Fibroblast of lung (primary cell): Measurements from ENCODE around the gene ACSM5. TPM values are rescaled to one million over a fixed set of nuclear protein-coding genes. Genes with fewer than 3 reads are reported as not detected.
"Not testable (repeated sequence)": the region's sequence is repeated elsewhere in the genome, so short reads cannot be mapped to it uniquely, and the experiment has no call there.

Experiments used
- DNase-seq, 2 donors: peaks; one replicate each; pipeline versions ENCODE4 v3.0.0 to v3.0.0-alpha.2; 2010; ENCODE audit warnings: low read depth in 2 of 2
- H2AFZ ChIP-seq: 2 replicates; pipeline ENCODE4 v1.5.1; 2012; ENCODE audit warnings: low read length, control low read depth, inconsistent platforms
- H3K27ac ChIP-seq: 2 replicates; pipeline ENCODE4 v1.5.1; 2011; ENCODE audit warnings: low read length, control low read depth; ENCODE audit not compliant: insufficient read depth
- H3K27me3 ChIP-seq: 2 replicates; pipeline ENCODE4 v1.5.1; 2011; ENCODE audit warnings: mild to moderate bottlenecking, low read length; ENCODE audit not compliant: control insufficient read depth, insufficient read depth
- H3K36me3 ChIP-seq: 2 replicates; pipeline ENCODE4 v1.5.1; 2011; ENCODE audit warnings: low read length; ENCODE audit not compliant: control insufficient read depth, insufficient read depth
- H3K4me1 ChIP-seq: 2 replicates; pipeline ENCODE4 v1.5.1; 2011; ENCODE audit warnings: low read length; ENCODE audit not compliant: control insufficient read depth, insufficient read depth; ENCODE audit errors: extremely low read depth
- H3K4me2 ChIP-seq: 2 replicates; pipeline ENCODE4 v1.5.1; 2011; ENCODE audit warnings: low read length, control low read depth; ENCODE audit not compliant: insufficient read depth; ENCODE audit errors: extremely low read depth
- H3K4me3 ChIP-seq, 4 experiments: fragments of 200-600 bp in 1 of 4; sonication (generic) in 1 of 4; replicated peaks in 1 of 4; 2 replicates each; pipeline ENCODE4 v1.5.1; 2011 to 2016; ENCODE audit warnings: low read length in 4 of 4, low read depth in 3 of 4, mild to moderate bottlenecking in 3 of 4, control low read depth in 2 of 4, inconsistent platforms in 1 of 4, mixed read lengths in 1 of 4; ENCODE audit not compliant: insufficient read depth in 1 of 4; ENCODE audit errors: control extremely low read depth in 1 of 4
- H3K79me2 ChIP-seq: 2 replicates; pipeline ENCODE4 v1.5.1; 2012; ENCODE audit warnings: mild to moderate bottlenecking, low read length, inconsistent platforms; ENCODE audit not compliant: control insufficient read depth, insufficient read depth
- H3K9ac ChIP-seq: 2 replicates; pipeline ENCODE4 v1.5.1; 2011; ENCODE audit warnings: mild to moderate bottlenecking, low read length, control low read depth; ENCODE audit not compliant: insufficient read depth
- H3K9me3 ChIP-seq: 2 replicates; pipeline ENCODE4 v1.5.1; 2012; ENCODE audit warnings: low read depth, low read length; ENCODE audit not compliant: control insufficient read depth, insufficient read depth
- H4K20me1 ChIP-seq: 2 replicates; pipeline ENCODE4 v1.5.1; 2011; ENCODE audit warnings: low read length; ENCODE audit not compliant: control insufficient read depth, insufficient read depth; ENCODE audit errors: extremely low read depth
- CTCF ChIP-seq, 2 donors: IDR thresholded peaks in 1 of 2; conservative IDR thresholded peaks in 1 of 2; 1 replicate in 1 of 2; 2 replicates in 1 of 2; pipeline ENCODE4 v1.5.1; 2011 to 2012; ENCODE audit warnings: low read length in 2 of 2, control low read depth in 1 of 2, inconsistent platforms in 1 of 2, low read depth in 1 of 2, mild to moderate bottlenecking in 1 of 2
- EZH2 ChIP-seq: IDR thresholded peaks from 2 replicates; pipeline ENCODE4 v1.5.1; 2012; ENCODE audit warnings: low read length, control low read depth, mild to moderate bottlenecking; ENCODE audit errors: missing control alignments
- polyA plus RNA-seq, 2 donors: library from polyadenylated mRNA; depleted of rRNA in 1 of 2; stranded (reverse) in 1 of 2; unstranded in 1 of 2; fragments of >200 nt; gene quantifications; 2 replicates each; pipeline ENCODE4 v1.2.1, GENCODE V29; 2011 to 2012; ENCODE audit warnings: missing spikeins in 1 of 2
- total RNA-seq: library from RNA; depleted of rRNA; stranded (reverse); fragments of >200 nt; gene quantifications from 2 replicates; pipeline ENCODE4 v1.2.1, GENCODE V29; 2014

The ACSM5 gene
- total and polyA plus RNA-seq, 2 donors (not counting 1 experiment from before 2014, with no cell fraction given), result 0.10 TPM; not detected in 1

GRCh38 chr16:20410121-20410723, 888 bp downstream of the ACSM5 start:
- H3K79me2 ChIP-seq, result no peaks in the 10 kb centered on the region
- no peak overlapping the region for H3K27ac ChIP-seq
- no peaks in the 10 kb centered on the region for H4K20me1 ChIP-seq
- no peaks in the 10 kb centered on the region for H3K36me3 ChIP-seq
- no peak overlapping the region for H3K4me2 ChIP-seq
- no peak for TF ChIP-seq CTCF (conservative IDR thresholded peaks at IDR 0.05 in 1 of 2, IDR thresholded peaks at IDR 0.05 in 1 of 2; ENCODE audit: low read depth in 1 of 2, low read length in 2 of 2)
- TF ChIP-seq EZH2, result no peak
- H2AFZ ChIP-seq, result no peak overlapping the region
- H3K4me1 ChIP-seq, result no peaks in the 10 kb centered on the region
- no peaks in the 10 kb centered on the region for H3K9me3 ChIP-seq
- H3K27me3 ChIP-seq, result no peaks in the 10 kb centered on the region
- no peak for DNase-seq
- H3K4me3 ChIP-seq, result no peak overlapping the region
- no peak overlapping the region for H3K9ac ChIP-seq

- Histone ChIP-seq H3K4me2 (no peak overlapping the region), H3K9ac (no peak overlapping the region), H3K4me1 (no peaks in the 10 kb centered on the region), H3K4me3 (no peak overlapping the region), H3K36me3 (no peaks in the 10 kb centered on the region), H4K20me1 (no peaks in the 10 kb centered on the region), H3K79me2 (no peaks in the 10 kb centered on the region), H3K9me3 (no peaks in the 10 kb centered on the region), H3K27ac (no peak overlapping the region), H3K27me3 (no peaks in the 10 kb centered on the region), H2AFZ (no peak overlapping the region)
- DNase-seq, result no peak
- TF ChIP-seq EZH2, result no peak
- TF ChIP-seq CTCF (conservative IDR thresholded peaks at IDR 0.05 in 1 of 2, IDR thresholded peaks at IDR 0.05 in 1 of 2; ENCODE audit: low read depth in 1 of 2, low read length in 2 of 2), result no peak
Measured at GRCh38 chr16:20411055-20411454, 1.7 kb downstream of the ACSM5 start.

GRCh38 chr16:20415541-20415940, 6.2 kb downstream of the ACSM5 start:
- Histone ChIP-seq H2AFZ (no peak overlapping the region), H3K27me3 (no peaks in the 10 kb centered on the region), H3K4me3 (no peak overlapping the region), H3K36me3 (no peaks in the 10 kb centered on the region), H3K9ac (no peak overlapping the region), H3K79me2 (no peaks in the 10 kb centered on the region), H3K9me3 (no peaks in the 10 kb centered on the region), H3K4me2 (no peak overlapping the region), H3K27ac (no peak overlapping the region), H3K4me1 (no peaks in the 10 kb centered on the region), H4K20me1 (no peaks in the 10 kb centered on the region)
- TF ChIP-seq EZH2 (no peak), CTCF (conservative IDR thresholded peaks at IDR 0.05 in 1 of 2, IDR thresholded peaks at IDR 0.05 in 1 of 2; ENCODE audit: low read depth in 1 of 2, low read length in 2 of 2) (no peak)
- no peak for DNase-seq

GRCh38 chr16:20419093-20419492, 9.8 kb downstream of the ACSM5 start:
- not testable (repeated sequence) for H3K4me3 ChIP-seq, H3K27ac ChIP-seq, H4K20me1 ChIP-seq, H3K36me3 ChIP-seq, DNase-seq, H3K79me2 ChIP-seq, H3K4me2 ChIP-seq, H2AFZ ChIP-seq, H3K27me3 ChIP-seq, H3K9ac ChIP-seq, H3K4me1 ChIP-seq, H3K9me3 ChIP-seq

- not testable (repeated sequence) for H3K4me1 ChIP-seq, H3K4me3 ChIP-seq, H2AFZ ChIP-seq, H3K27me3 ChIP-seq, H4K20me1 ChIP-seq, H3K9ac ChIP-seq, H3K36me3 ChIP-seq, H3K79me2 ChIP-seq, H3K9me3 ChIP-seq, H3K4me2 ChIP-seq, H3K27ac ChIP-seq, DNase-seq
Measured at GRCh38 chr16:20421748-20422147, 12.4 kb downstream of the ACSM5 start.
